Measurements from ENCODE around the gene TAB2.

DNA sequence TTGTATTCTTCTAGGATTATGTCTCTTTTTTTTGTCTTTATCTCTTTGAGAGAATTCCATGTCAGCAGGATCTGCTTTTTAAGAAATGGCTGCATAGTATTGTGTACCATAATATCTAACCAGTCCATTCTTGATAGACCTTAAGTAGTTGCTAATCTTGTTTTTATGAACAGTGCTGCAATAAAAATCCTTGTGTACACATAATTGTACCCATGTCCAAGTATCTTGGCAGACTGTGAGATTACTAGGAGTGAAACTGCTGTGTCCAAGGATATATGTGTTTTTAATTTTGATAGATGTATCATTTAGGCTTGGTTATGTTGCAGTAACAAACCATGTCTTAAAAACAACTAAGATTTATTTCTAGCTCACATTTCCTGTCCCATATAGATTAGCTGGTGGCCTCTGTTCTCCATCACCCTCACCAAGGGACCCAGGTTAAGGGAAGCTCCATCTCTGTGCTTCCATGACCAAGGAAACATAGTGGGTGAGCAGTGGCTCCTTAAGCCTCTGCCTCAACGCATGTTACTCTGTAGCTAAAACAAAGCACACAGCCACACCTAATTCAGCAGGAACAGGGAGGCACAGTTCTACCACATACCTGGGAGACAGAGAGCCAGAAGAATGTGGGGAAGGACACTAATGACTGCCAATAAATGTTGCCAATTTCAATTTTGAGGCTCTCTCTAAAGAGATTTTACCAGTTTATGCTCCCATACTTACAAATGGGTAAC, 70.4 kb downstream of the TAB2 start:
- TF ChIP-seq EZH2 (IDR thresholded peaks at IDR 0.05; ENCODE audit: borderline replicate concordance) (no peak), CTCF (IDR thresholded peaks at IDR 0.05; ENCODE audit: poor library complexity) (no peak), EZH2phosphoT487 (IDR thresholded peaks at IDR 0.05; ENCODE audit: low read depth, severe bottlenecking, unreplicated experiment) (no peak)
